Tibial nerve (tissue), 3 donors: Measurements from ENCODE around the gene ST7L.

Source experiments
- CTCF ChIP-seq, 5 experiments: fragments of 200-600 bp in 3 of 5; fragments of 450-650 bp in 2 of 5; sonication (generic) in 3 of 5; IDR thresholded peaks; one replicate each; pipeline ENCODE4 v1.5.1; 2016 to 2019; ENCODE audit warnings: antibody characterized with exemption in 5 of 5, mild to moderate bottlenecking in 3 of 5, moderate library complexity in 2 of 5
- POLR2A ChIP-seq, 2 donors: fragments of 450-650 bp; IDR thresholded peaks; one replicate each; pipeline ENCODE4 v1.6.1; 2017; ENCODE audit warnings: antibody characterized with exemption in 2 of 2, mild to moderate bottlenecking in 2 of 2, moderate library complexity in 2 of 2

- TF ChIP-seq CTCF (IDR thresholded peaks at IDR 0.05), result no peak
- TF ChIP-seq POLR2A (IDR thresholded peaks at IDR 0.05), result no peak
Measured at GRCh38 chr1:112563341-112563740, 55.6 kb downstream of the ST7L start.
